Bronchus fibroblast of lung (primary cell): Measurements from ENCODE around the gene OR6M1. TPM values are rescaled to one million over a fixed set of nuclear protein-coding genes. Genes with fewer than 3 reads are reported as not detected.

ENCODE experiments used
- total RNA-seq: library from RNA; depleted of rRNA; stranded (reverse); fragments of >200 nt; gene quantifications from 2 replicates; pipeline ENCODE4 v1.2.3, GENCODE V29; 2015

Gene OR6M1, protein sequence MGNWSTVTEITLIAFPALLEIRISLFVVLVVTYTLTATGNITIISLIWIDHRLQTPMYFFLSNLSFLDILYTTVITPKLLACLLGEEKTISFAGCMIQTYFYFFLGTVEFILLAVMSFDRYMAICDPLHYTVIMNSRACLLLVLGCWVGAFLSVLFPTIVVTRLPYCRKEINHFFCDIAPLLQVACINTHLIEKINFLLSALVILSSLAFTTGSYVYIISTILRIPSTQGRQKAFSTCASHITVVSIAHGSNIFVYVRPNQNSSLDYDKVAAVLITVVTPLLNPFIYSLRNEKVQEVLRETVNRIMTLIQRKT
- not detected in 2 replicates for total RNA-seq

DNA sequence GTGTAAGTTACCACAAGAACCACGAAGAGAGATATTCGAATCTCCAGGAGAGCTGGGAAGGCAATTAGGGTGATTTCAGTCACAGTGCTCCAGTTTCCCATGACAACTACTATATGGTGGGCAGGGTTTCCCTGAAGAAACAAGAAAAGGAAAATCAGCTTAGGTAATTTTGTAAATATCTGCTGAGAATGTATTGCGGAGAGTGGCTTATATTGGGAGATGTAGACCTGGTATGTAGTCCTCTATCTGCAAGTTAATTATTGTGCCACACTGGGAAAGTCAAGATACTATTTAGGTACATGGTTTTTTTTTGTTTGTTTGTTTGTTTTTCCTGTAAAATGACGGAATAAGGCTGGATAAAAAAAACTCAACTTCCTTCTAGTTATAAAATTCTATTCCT is at the start of gene OR6M1:
Gene OR6M1, minus strand, starts transcription at position 101 of the 400 bp plus-strand sequence. Its CDS starts 0 bp downstream, at position 101.

Other genes with a start within 250 kb of the OR6M1 start
- gene SCN3B, start 151.7 kb downstream of the OR6M1 start, total RNA-seq = not detected in 2 replicates
- gene ZNF202, start 64.7 kb downstream of the OR6M1 start, total RNA-seq = 4.7 and 5.2 TPM in 2 replicates
- not detected in 2 replicates for gene OR6X1, start 51.8 kb downstream of the OR6M1 start, total RNA-seq
- not detected in 2 replicates for gene TMEM225, start 79.3 kb upstream of the OR6M1 start, total RNA-seq
- gene OR8D4, start 95.8 kb upstream of the OR6M1 start, total RNA-seq = not detected in 2 replicates
- not detected in 2 replicates for gene OR4D5, start 133.3 kb upstream of the OR6M1 start, total RNA-seq
- gene OR6T1, start 137.5 kb upstream of the OR6M1 start, total RNA-seq = not detected in 2 replicates
- gene OR10S1, start 171.4 kb upstream of the OR6M1 start, total RNA-seq = not detected in 2 replicates
- gene OR10G6, start 188.8 kb upstream of the OR6M1 start, total RNA-seq = not detected in 2 replicates
- gene OR10G4, start 206.6 kb upstream of the OR6M1 start, total RNA-seq = not detected in 2 replicates
- not detected in 2 replicates for gene OR10G9, start 216.7 kb upstream of the OR6M1 start, total RNA-seq
- not detected in 2 replicates for gene OR10G8, start 220.4 kb upstream of the OR6M1 start, total RNA-seq
- not detected in 2 replicates for gene OR10G7, start 235.0 kb upstream of the OR6M1 start, total RNA-seq